Fibroblast of lung (primary cell): ENCODE data around the gene ANGPTL2. TPM values are rescaled to one million over a fixed set of nuclear protein-coding genes. Genes with fewer than 3 reads are reported as not detected.

Experiments used
- DNase-seq, 2 donors: peaks; one replicate each; pipeline versions ENCODE4 v3.0.0 to v3.0.0-alpha.2; 2010; ENCODE audit warnings: low read depth in 2 of 2
- H2AFZ ChIP-seq: 2 replicates; pipeline ENCODE4 v1.5.1; 2012; ENCODE audit warnings: low read length, control low read depth, inconsistent platforms
- H3K27ac ChIP-seq: 2 replicates; pipeline ENCODE4 v1.5.1; 2011; ENCODE audit warnings: low read length, control low read depth; ENCODE audit not compliant: insufficient read depth
- H3K27me3 ChIP-seq: 2 replicates; pipeline ENCODE4 v1.5.1; 2011; ENCODE audit warnings: mild to moderate bottlenecking, low read length; ENCODE audit not compliant: control insufficient read depth, insufficient read depth
- H3K36me3 ChIP-seq: 2 replicates; pipeline ENCODE4 v1.5.1; 2011; ENCODE audit warnings: low read length; ENCODE audit not compliant: control insufficient read depth, insufficient read depth
- H3K4me1 ChIP-seq: 2 replicates; pipeline ENCODE4 v1.5.1; 2011; ENCODE audit warnings: low read length; ENCODE audit not compliant: control insufficient read depth, insufficient read depth; ENCODE audit errors: extremely low read depth
- H3K4me2 ChIP-seq: 2 replicates; pipeline ENCODE4 v1.5.1; 2011; ENCODE audit warnings: low read length, control low read depth; ENCODE audit not compliant: insufficient read depth; ENCODE audit errors: extremely low read depth
- H3K4me3 ChIP-seq, 4 experiments: fragments of 200-600 bp in 1 of 4; sonication (generic) in 1 of 4; replicated peaks in 1 of 4; 2 replicates each; pipeline ENCODE4 v1.5.1; 2011 to 2016; ENCODE audit warnings: low read length in 4 of 4, low read depth in 3 of 4, mild to moderate bottlenecking in 3 of 4, control low read depth in 2 of 4, inconsistent platforms in 1 of 4, mixed read lengths in 1 of 4; ENCODE audit not compliant: insufficient read depth in 1 of 4; ENCODE audit errors: control extremely low read depth in 1 of 4
- H3K79me2 ChIP-seq: 2 replicates; pipeline ENCODE4 v1.5.1; 2012; ENCODE audit warnings: mild to moderate bottlenecking, low read length, inconsistent platforms; ENCODE audit not compliant: control insufficient read depth, insufficient read depth
- H3K9ac ChIP-seq: 2 replicates; pipeline ENCODE4 v1.5.1; 2011; ENCODE audit warnings: mild to moderate bottlenecking, low read length, control low read depth; ENCODE audit not compliant: insufficient read depth
- H3K9me3 ChIP-seq: 2 replicates; pipeline ENCODE4 v1.5.1; 2012; ENCODE audit warnings: low read depth, low read length; ENCODE audit not compliant: control insufficient read depth, insufficient read depth
- H4K20me1 ChIP-seq: 2 replicates; pipeline ENCODE4 v1.5.1; 2011; ENCODE audit warnings: low read length; ENCODE audit not compliant: control insufficient read depth, insufficient read depth; ENCODE audit errors: extremely low read depth
- CTCF ChIP-seq, 2 donors: IDR thresholded peaks in 1 of 2; conservative IDR thresholded peaks in 1 of 2; 1 replicate in 1 of 2; 2 replicates in 1 of 2; pipeline ENCODE4 v1.5.1; 2011 to 2012; ENCODE audit warnings: low read length in 2 of 2, control low read depth in 1 of 2, inconsistent platforms in 1 of 2, low read depth in 1 of 2, mild to moderate bottlenecking in 1 of 2
- EZH2 ChIP-seq: IDR thresholded peaks from 2 replicates; pipeline ENCODE4 v1.5.1; 2012; ENCODE audit warnings: low read length, control low read depth, mild to moderate bottlenecking; ENCODE audit errors: missing control alignments
- polyA plus RNA-seq, 2 donors: library from polyadenylated mRNA; depleted of rRNA in 1 of 2; stranded (reverse) in 1 of 2; unstranded in 1 of 2; fragments of >200 nt; gene quantifications; 2 replicates each; pipeline ENCODE4 v1.2.1, GENCODE V29; 2011 to 2012; ENCODE audit warnings: missing spikeins in 1 of 2
- total RNA-seq: library from RNA; depleted of rRNA; stranded (reverse); fragments of >200 nt; gene quantifications from 2 replicates; pipeline ENCODE4 v1.2.1, GENCODE V29; 2014

ANGPTL2 gene
- total and polyA plus RNA-seq, 2 donors (not counting 1 experiment from before 2014, with no cell fraction given): 128 to 163 TPM

GRCh38 chr9:127165116-127165515 is 42.7 kb upstream of the ANGPTL2 start:
- Histone ChIP-seq H3K36me3 (no peaks in the 10 kb centered on the region), H3K79me2 (no peaks in the 10 kb centered on the region), H3K4me1 (peaks cover 11% of the 10 kb centered on the region), H3K4me2 (no peak overlapping the region), H2AFZ (no peak overlapping the region), H3K9ac (no peak overlapping the region), H3K4me3 (no peak overlapping the region), H3K9me3 (no peaks in the 10 kb centered on the region), H3K27ac (no peak overlapping the region), H3K27me3 (no peaks in the 10 kb centered on the region), H4K20me1 (no peaks in the 10 kb centered on the region)
- TF ChIP-seq CTCF (conservative IDR thresholded peaks at IDR 0.05 in 1 of 2, IDR thresholded peaks at IDR 0.05 in 1 of 2; ENCODE audit: low read depth in 1 of 2, low read length in 2 of 2): no peak
- no peak for TF ChIP-seq EZH2
- DNase-seq: no peak

- no peaks in the 10 kb centered on the region for H4K20me1 ChIP-seq
- H3K4me1 ChIP-seq: peaks cover 24% of the 10 kb centered on the region
- TF ChIP-seq EZH2: no peak
- no peak for TF ChIP-seq CTCF (conservative IDR thresholded peaks at IDR 0.05 in 1 of 2, IDR thresholded peaks at IDR 0.05 in 1 of 2; ENCODE audit: low read depth in 1 of 2, low read length in 2 of 2)
- no peaks in the 10 kb centered on the region for H3K79me2 ChIP-seq
- H3K4me3 ChIP-seq: no peak overlapping the region
- peak; percentile 75 to 82 for DNase-seq
- no peaks in the 10 kb centered on the region for H3K9me3 ChIP-seq
- H3K27ac ChIP-seq: peak overlapping the region; percentile 64
- no peaks in the 10 kb centered on the region for H3K27me3 ChIP-seq
- H3K4me2 ChIP-seq: peak overlapping the region; percentile 7
- no peaks in the 10 kb centered on the region for H3K36me3 ChIP-seq
- no peak overlapping the region for H2AFZ ChIP-seq
- H3K9ac ChIP-seq: no peak overlapping the region
Measured at GRCh38 chr9:127163409-127163808, 41.0 kb upstream of the ANGPTL2 start.

GRCh38 chr9:127162864-127163365 is 40.5 kb upstream of the ANGPTL2 start:
- Histone ChIP-seq H3K27me3 (no peaks in the 10 kb centered on the region), H4K20me1 (no peaks in the 10 kb centered on the region), H3K36me3 (no peaks in the 10 kb centered on the region), H3K4me1 (peaks cover 24% of the 10 kb centered on the region), H3K27ac (peak overlapping the region; percentile 64), H3K4me2 (peak overlapping the region; percentile 19), H2AFZ (no peak overlapping the region), H3K9me3 (no peaks in the 10 kb centered on the region), H3K9ac (no peak overlapping the region), H3K4me3 (no peak overlapping the region), H3K79me2 (no peaks in the 10 kb centered on the region)
- DNase-seq: no peak
- no peak for TF ChIP-seq EZH2
- no peak for TF ChIP-seq CTCF (conservative IDR thresholded peaks at IDR 0.05 in 1 of 2, IDR thresholded peaks at IDR 0.05 in 1 of 2; ENCODE audit: low read depth in 1 of 2, low read length in 2 of 2)
